Fibroblast of lung (primary cell): ENCODE data around the gene DUSP8. TPM values are rescaled to one million over a fixed set of nuclear protein-coding genes. Genes with fewer than 3 reads are reported as not detected.

ENCODE experiments used
- DNase-seq, 2 donors: peaks; one replicate each; pipeline versions ENCODE4 v3.0.0 to v3.0.0-alpha.2; 2010; ENCODE audit warnings: low read depth in 2 of 2
- H2AFZ ChIP-seq: 2 replicates; pipeline ENCODE4 v1.5.1; 2012; ENCODE audit warnings: low read length, control low read depth, inconsistent platforms
- H3K27ac ChIP-seq: 2 replicates; pipeline ENCODE4 v1.5.1; 2011; ENCODE audit warnings: low read length, control low read depth; ENCODE audit not compliant: insufficient read depth
- H3K27me3 ChIP-seq: 2 replicates; pipeline ENCODE4 v1.5.1; 2011; ENCODE audit warnings: mild to moderate bottlenecking, low read length; ENCODE audit not compliant: control insufficient read depth, insufficient read depth
- H3K36me3 ChIP-seq: 2 replicates; pipeline ENCODE4 v1.5.1; 2011; ENCODE audit warnings: low read length; ENCODE audit not compliant: control insufficient read depth, insufficient read depth
- H3K4me1 ChIP-seq: 2 replicates; pipeline ENCODE4 v1.5.1; 2011; ENCODE audit warnings: low read length; ENCODE audit not compliant: control insufficient read depth, insufficient read depth; ENCODE audit errors: extremely low read depth
- H3K4me2 ChIP-seq: 2 replicates; pipeline ENCODE4 v1.5.1; 2011; ENCODE audit warnings: low read length, control low read depth; ENCODE audit not compliant: insufficient read depth; ENCODE audit errors: extremely low read depth
- H3K4me3 ChIP-seq, 4 experiments: fragments of 200-600 bp in 1 of 4; sonication (generic) in 1 of 4; replicated peaks in 1 of 4; 2 replicates each; pipeline ENCODE4 v1.5.1; 2011 to 2016; ENCODE audit warnings: low read length in 4 of 4, low read depth in 3 of 4, mild to moderate bottlenecking in 3 of 4, control low read depth in 2 of 4, inconsistent platforms in 1 of 4, mixed read lengths in 1 of 4; ENCODE audit not compliant: insufficient read depth in 1 of 4; ENCODE audit errors: control extremely low read depth in 1 of 4
- H3K79me2 ChIP-seq: 2 replicates; pipeline ENCODE4 v1.5.1; 2012; ENCODE audit warnings: mild to moderate bottlenecking, low read length, inconsistent platforms; ENCODE audit not compliant: control insufficient read depth, insufficient read depth
- H3K9ac ChIP-seq: 2 replicates; pipeline ENCODE4 v1.5.1; 2011; ENCODE audit warnings: mild to moderate bottlenecking, low read length, control low read depth; ENCODE audit not compliant: insufficient read depth
- H3K9me3 ChIP-seq: 2 replicates; pipeline ENCODE4 v1.5.1; 2012; ENCODE audit warnings: low read depth, low read length; ENCODE audit not compliant: control insufficient read depth, insufficient read depth
- H4K20me1 ChIP-seq: 2 replicates; pipeline ENCODE4 v1.5.1; 2011; ENCODE audit warnings: low read length; ENCODE audit not compliant: control insufficient read depth, insufficient read depth; ENCODE audit errors: extremely low read depth
- CTCF ChIP-seq, 2 donors: IDR thresholded peaks in 1 of 2; conservative IDR thresholded peaks in 1 of 2; 1 replicate in 1 of 2; 2 replicates in 1 of 2; pipeline ENCODE4 v1.5.1; 2011 to 2012; ENCODE audit warnings: low read length in 2 of 2, control low read depth in 1 of 2, inconsistent platforms in 1 of 2, low read depth in 1 of 2, mild to moderate bottlenecking in 1 of 2
- EZH2 ChIP-seq: IDR thresholded peaks from 2 replicates; pipeline ENCODE4 v1.5.1; 2012; ENCODE audit warnings: low read length, control low read depth, mild to moderate bottlenecking; ENCODE audit errors: missing control alignments
- polyA plus RNA-seq, 2 donors: library from polyadenylated mRNA; depleted of rRNA in 1 of 2; stranded (reverse) in 1 of 2; unstranded in 1 of 2; fragments of >200 nt; gene quantifications; 2 replicates each; pipeline ENCODE4 v1.2.1, GENCODE V29; 2011 to 2012; ENCODE audit warnings: missing spikeins in 1 of 2
- total RNA-seq: library from RNA; depleted of rRNA; stranded (reverse); fragments of >200 nt; gene quantifications from 2 replicates; pipeline ENCODE4 v1.2.1, GENCODE V29; 2014

DUSP8 gene
- total and polyA plus RNA-seq, 2 donors (not counting 1 experiment from before 2014, with no cell fraction given): 0.62 to 0.66 TPM

- DNase-seq: no peak
- Histone ChIP-seq H4K20me1 (no peaks in the 10 kb centered on the region), H3K9me3 (no peaks in the 10 kb centered on the region), H3K4me1 (no peaks in the 10 kb centered on the region), H3K79me2 (no peaks in the 10 kb centered on the region), H2AFZ (no peak overlapping the region), H3K4me2 (no peak overlapping the region), H3K36me3 (no peaks in the 10 kb centered on the region), H3K27me3 (peaks cover 13% of the 10 kb centered on the region), H3K27ac (no peak overlapping the region), H3K4me3 (no peak overlapping the region), H3K9ac (no peak overlapping the region)
- TF ChIP-seq CTCF (conservative IDR thresholded peaks at IDR 0.05 in 1 of 2, IDR thresholded peaks at IDR 0.05 in 1 of 2; ENCODE audit: low read depth in 1 of 2, low read length in 2 of 2) (no peak), EZH2 (peak; percentile 81)
Measured at GRCh38 chr11:1547467-1548098, 24.5 kb downstream of the DUSP8 start.

- Histone ChIP-seq H3K4me2 (no peak overlapping the region), H3K27me3 (peaks cover 13% of the 10 kb centered on the region), H3K27ac (no peak overlapping the region), H3K4me3 (peak overlapping the region in 1 of 4 experiments; percentile 37), H2AFZ (no peak overlapping the region), H3K9me3 (no peaks in the 10 kb centered on the region), H3K4me1 (no peaks in the 10 kb centered on the region), H3K79me2 (no peaks in the 10 kb centered on the region), H3K9ac (no peak overlapping the region), H4K20me1 (no peaks in the 10 kb centered on the region), H3K36me3 (no peaks in the 10 kb centered on the region)
- peak; percentile 23 to 29 for DNase-seq
- peak; percentile 22 to 53 for TF ChIP-seq CTCF (conservative IDR thresholded peaks at IDR 0.05 in 1 of 2, IDR thresholded peaks at IDR 0.05 in 1 of 2; ENCODE audit: low read depth in 1 of 2, low read length in 2 of 2)
- TF ChIP-seq EZH2: no peak
Measured at GRCh38 chr11:1546536-1547466, 25.3 kb downstream of the DUSP8 start.

GRCh38 chr11:1546077-1546535, 26.0 kb downstream of the DUSP8 start:
- no peaks in the 10 kb centered on the region for H3K36me3 ChIP-seq
- H3K9ac ChIP-seq: no peak overlapping the region
- no peak for DNase-seq
- H2AFZ ChIP-seq: no peak overlapping the region
- H3K4me2 ChIP-seq: no peak overlapping the region
- no peaks in the 10 kb centered on the region for H3K9me3 ChIP-seq
- no peak overlapping the region for H3K4me3 ChIP-seq
- H4K20me1 ChIP-seq: no peaks in the 10 kb centered on the region
- peaks cover 13% of the 10 kb centered on the region for H3K27me3 ChIP-seq
- no peak for TF ChIP-seq EZH2
- no peak for TF ChIP-seq CTCF (conservative IDR thresholded peaks at IDR 0.05 in 1 of 2, IDR thresholded peaks at IDR 0.05 in 1 of 2; ENCODE audit: low read depth in 1 of 2, low read length in 2 of 2)
- H3K4me1 ChIP-seq: no peaks in the 10 kb centered on the region
- H3K27ac ChIP-seq: no peak overlapping the region
- H3K79me2 ChIP-seq: no peaks in the 10 kb centered on the region
